Liver (tissue), 9 donors: ENCODE measurements around the gene ZNF227. TPM values are rescaled to one million over a fixed set of nuclear protein-coding genes. Genes with fewer than 3 reads are reported as not detected.

Experiments
- DNase-seq: peaks from one replicate; pipeline ENCODE4 v3.0.0-alpha.2; 2017; ENCODE audit warnings: low spot score
- H3K27ac ChIP-seq, 2 donors: one replicate each; pipeline ENCODE4 v1.7.0; 2013; ENCODE audit warnings: inconsistent platforms in 2 of 2, low read length in 2 of 2, control low read depth in 1 of 2, low read depth in 1 of 2, mild to moderate bottlenecking in 1 of 2
- H3K27me3 ChIP-seq, 4 donors: one replicate each; pipeline versions ENCODE4 v1.6.1 to v1.7.0; 2013; ENCODE audit warnings: low read length in 3 of 4, inconsistent platforms in 1 of 4, mild to moderate bottlenecking in 1 of 4, moderate library complexity in 1 of 4; ENCODE audit not compliant: control insufficient read depth in 4 of 4, insufficient read depth in 4 of 4
- H3K36me3 ChIP-seq, 4 donors: one replicate each; pipeline versions ENCODE4 v1.6.1 to v1.7.0; 2013; ENCODE audit warnings: low read length in 3 of 4, mild to moderate bottlenecking in 3 of 4, low read depth in 1 of 4, moderate library complexity in 1 of 4; ENCODE audit not compliant: control insufficient read depth in 4 of 4, insufficient read depth in 3 of 4
- H3K4me1 ChIP-seq, 4 donors: one replicate each; pipeline versions ENCODE4 v1.6.1 to v1.7.0; 2013; ENCODE audit warnings: low read length in 3 of 4, mild to moderate bottlenecking in 3 of 4, moderate library complexity in 1 of 4; ENCODE audit not compliant: control insufficient read depth in 4 of 4, insufficient read depth in 4 of 4
- H3K4me3 ChIP-seq, 3 donors: one replicate each; pipeline versions ENCODE4 v1.6.1 to v1.7.0; 2013; ENCODE audit warnings: low read length in 3 of 3, control low read depth in 1 of 3, low read depth in 1 of 3, mild to moderate bottlenecking in 1 of 3
- H3K9ac ChIP-seq, 2 donors: one replicate each; pipeline ENCODE4 v1.7.0; 2013; ENCODE audit warnings: low read length in 2 of 2, mild to moderate bottlenecking in 2 of 2, moderate library complexity in 2 of 2, control low read depth in 1 of 2, low read depth in 1 of 2
- H3K9me3 ChIP-seq, 4 donors: one replicate each; pipeline versions ENCODE4 v1.6.1 to v1.7.0; 2013; ENCODE audit warnings: low read length in 3 of 4; ENCODE audit not compliant: control insufficient read depth in 4 of 4
- EGR1 ChIP-seq, 2 donors: IDR thresholded peaks; 2 replicates each; pipeline ENCODE4 v1.6.1; 2016 to 2018; ENCODE audit warnings: antibody characterized with exemption in 2 of 2, low read depth in 2 of 2
- FOXA1 ChIP-seq: IDR thresholded peaks from 2 replicates; pipeline ENCODE4 v1.6.1; 2016; ENCODE audit warnings: antibody characterized with exemption
- FOXA2 ChIP-seq: IDR thresholded peaks from 2 replicates; pipeline ENCODE4 v1.6.1; 2016; ENCODE audit warnings: antibody characterized with exemption
- GABPA ChIP-seq, 2 donors: IDR thresholded peaks in 1 of 2; conservative IDR thresholded peaks in 1 of 2; 2 replicates each; pipeline ENCODE4 v1.6.1; 2016; ENCODE audit warnings: antibody characterized with exemption in 2 of 2, mild to moderate bottlenecking in 1 of 2, moderate library complexity in 1 of 2
- HNF4A ChIP-seq, 2 donors: conservative IDR thresholded peaks; 2 replicates each; pipeline ENCODE4 v1.6.1; 2016; ENCODE audit warnings: antibody characterized with exemption in 2 of 2, mild to moderate bottlenecking in 2 of 2
- HNF4G ChIP-seq: IDR thresholded peaks from 2 replicates; pipeline ENCODE4 v1.6.1; 2016; ENCODE audit warnings: antibody characterized with exemption
- JUND ChIP-seq, 2 donors: IDR thresholded peaks; 2 replicates each; pipeline ENCODE4 v1.6.1; 2016; ENCODE audit warnings: antibody characterized with exemption in 2 of 2
- NR2F2 ChIP-seq: IDR thresholded peaks from 2 replicates; pipeline ENCODE4 v1.6.1; 2016; ENCODE audit warnings: antibody characterized with exemption
- RAD21 ChIP-seq, 2 donors: IDR thresholded peaks; 2 replicates each; pipeline ENCODE4 v1.6.1; 2016; ENCODE audit warnings: antibody characterized with exemption in 2 of 2, mild to moderate bottlenecking in 2 of 2
- RXRA ChIP-seq, 2 donors: IDR thresholded peaks; 2 replicates each; pipeline ENCODE4 v1.6.1; 2017 to 2018; ENCODE audit warnings: antibody characterized with exemption in 2 of 2, mild to moderate bottlenecking in 1 of 2
- SP1 ChIP-seq: IDR thresholded peaks from 2 replicates; pipeline ENCODE4 v1.6.1; 2018; ENCODE audit warnings: antibody characterized with exemption, mild to moderate bottlenecking
- TAF1 ChIP-seq: conservative IDR thresholded peaks from 2 replicates; pipeline ENCODE4 v1.6.1; 2016; ENCODE audit warnings: antibody characterized with exemption, mild to moderate bottlenecking
- YY1 ChIP-seq: IDR thresholded peaks from 2 replicates; pipeline ENCODE4 v1.6.1; 2016; ENCODE audit warnings: antibody characterized with exemption, mild to moderate bottlenecking
- WGBS: extraction: QIAGEN DNeasy Blood & Tissue Kit; methylation state at CpG from one replicate; pipeline ENCODE4 v1.1.7; 2013; 5-methylcytosine and 5-hydroxymethylcytosine counted together
- polyA plus RNA-seq, 2 donors: library from polyadenylated mRNA; stranded (reverse) in 1 of 2; unstranded in 1 of 2; fragments of 200-250 nt in 1 of 2; fragments of >200 nt in 1 of 2; fragmentation: Nextera tagmentation in 1 of 2; extraction: Ambion mirVana in 1 of 2; gene quantifications; one replicate each; pipeline versions ENCODE4 v1.2.1 to v1.2.3, GENCODE V29; 2013 to 2015
- total RNA-seq, 2 donors: library from RNA; depleted of rRNA; stranded (reverse); fragments of >200 nt; gene quantifications; one replicate each; pipeline ENCODE4 v1.2.3, GENCODE V29; 2014
- TF ChIP-seq, protein P1 (sequence below): IDR thresholded peaks from 2 replicates; pipeline ENCODE4 v1.6.1; 2016; ENCODE audit warnings: antibody characterized with exemption
- TF ChIP-seq, protein P2 (sequence below): IDR thresholded peaks from 2 replicates; pipeline ENCODE4 v1.6.1; 2016; ENCODE audit warnings: antibody characterized with exemption
- TF ChIP-seq, protein P3 (sequence below): IDR thresholded peaks from 2 replicates; pipeline ENCODE4 v1.6.1; 2016; ENCODE audit warnings: antibody characterized with exemption, mild to moderate bottlenecking
- TF ChIP-seq, protein P4 (sequence below): fragments of 150-350 bp; IDR thresholded peaks from 2 replicates; pipeline ENCODE4 v1.5.1; 2017; ENCODE audit warnings: improper control_type of control experiment, low read depth, low read length; ENCODE audit not compliant: missing input control
- TF ChIP-seq, protein P5 (sequence below): IDR thresholded peaks from 2 replicates; pipeline ENCODE4 v1.6.1; 2016; ENCODE audit warnings: antibody characterized with exemption
- donor health status: healthy.
- donor health status: healthy.
- donor health status: healthy.
- donor health status: healthy.
- donor health status: healthy.

ZNF227 gene
- total and polyA plus RNA-seq, 4 donors: 3.3 to 10.9 (median 6.1) TPM

DNA sequence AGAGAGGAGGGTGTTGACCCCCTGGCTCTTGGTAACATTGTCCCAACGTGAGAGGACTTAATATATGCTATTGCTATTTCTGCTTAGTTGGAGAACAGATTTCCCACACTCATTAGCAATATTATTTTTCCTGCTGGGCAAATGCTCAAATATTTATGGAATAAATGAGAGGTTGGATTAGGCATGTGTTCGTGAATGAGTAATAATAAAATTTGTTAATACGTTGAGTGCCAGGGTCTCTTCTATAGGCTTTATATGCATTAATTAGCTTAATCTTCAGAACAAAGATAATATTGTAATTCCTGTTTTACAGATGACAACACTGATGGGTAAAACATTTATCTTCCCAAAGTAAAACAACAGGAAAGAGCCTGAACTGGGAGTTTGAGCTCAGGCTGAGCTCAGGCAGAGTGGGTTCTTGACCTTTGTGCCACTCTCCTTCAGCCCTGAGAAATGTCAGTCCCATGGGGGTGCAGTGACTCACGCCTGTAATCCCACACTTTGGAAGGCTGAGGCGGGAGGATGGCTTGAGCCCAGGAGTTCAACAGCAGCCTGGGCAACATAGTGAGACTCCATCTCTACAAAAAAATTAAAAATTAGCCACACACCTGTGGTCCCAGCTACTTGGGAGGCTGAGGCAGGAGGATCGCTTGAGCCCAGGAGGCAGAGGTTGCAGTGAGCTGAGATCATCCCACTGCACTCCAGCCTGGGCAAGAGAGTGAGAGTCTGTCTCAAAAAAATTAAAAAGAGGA lies 48.5 kb downstream of the ZNF227 start:
- peaks cover 24 to 67% (median 34%) of the 10 kb centered on the region in 4 donors for H3K9me3 ChIP-seq
- TF ChIP-seq FOXA1: no peak
- TF ChIP-seq, protein P1, sequence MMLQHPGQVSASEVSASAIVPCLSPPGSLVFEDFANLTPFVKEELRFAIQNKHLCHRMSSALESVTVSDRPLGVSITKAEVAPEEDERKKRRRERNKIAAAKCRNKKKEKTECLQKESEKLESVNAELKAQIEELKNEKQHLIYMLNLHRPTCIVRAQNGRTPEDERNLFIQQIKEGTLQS: no peak
- TF ChIP-seq, protein P2, sequence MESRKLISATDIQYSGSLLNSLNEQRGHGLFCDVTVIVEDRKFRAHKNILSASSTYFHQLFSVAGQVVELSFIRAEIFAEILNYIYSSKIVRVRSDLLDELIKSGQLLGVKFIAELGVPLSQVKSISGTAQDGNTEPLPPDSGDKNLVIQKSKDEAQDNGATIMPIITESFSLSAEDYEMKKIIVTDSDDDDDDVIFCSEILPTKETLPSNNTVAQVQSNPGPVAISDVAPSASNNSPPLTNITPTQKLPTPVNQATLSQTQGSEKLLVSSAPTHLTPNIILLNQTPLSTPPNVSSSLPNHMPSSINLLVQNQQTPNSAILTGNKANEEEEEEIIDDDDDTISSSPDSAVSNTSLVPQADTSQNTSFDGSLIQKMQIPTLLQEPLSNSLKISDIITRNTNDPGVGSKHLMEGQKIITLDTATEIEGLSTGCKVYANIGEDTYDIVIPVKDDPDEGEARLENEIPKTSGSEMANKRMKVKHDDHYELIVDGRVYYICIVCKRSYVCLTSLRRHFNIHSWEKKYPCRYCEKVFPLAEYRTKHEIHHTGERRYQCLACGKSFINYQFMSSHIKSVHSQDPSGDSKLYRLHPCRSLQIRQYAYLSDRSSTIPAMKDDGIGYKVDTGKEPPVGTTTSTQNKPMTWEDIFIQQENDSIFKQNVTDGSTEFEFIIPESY: no peak
- TF ChIP-seq RAD21 (IDR thresholded peaks at IDR 0.05): no peak
- no peak for TF ChIP-seq TAF1
- TF ChIP-seq NR2F2: no peak
- no peak for TF ChIP-seq YY1
- TF ChIP-seq, protein P3, sequence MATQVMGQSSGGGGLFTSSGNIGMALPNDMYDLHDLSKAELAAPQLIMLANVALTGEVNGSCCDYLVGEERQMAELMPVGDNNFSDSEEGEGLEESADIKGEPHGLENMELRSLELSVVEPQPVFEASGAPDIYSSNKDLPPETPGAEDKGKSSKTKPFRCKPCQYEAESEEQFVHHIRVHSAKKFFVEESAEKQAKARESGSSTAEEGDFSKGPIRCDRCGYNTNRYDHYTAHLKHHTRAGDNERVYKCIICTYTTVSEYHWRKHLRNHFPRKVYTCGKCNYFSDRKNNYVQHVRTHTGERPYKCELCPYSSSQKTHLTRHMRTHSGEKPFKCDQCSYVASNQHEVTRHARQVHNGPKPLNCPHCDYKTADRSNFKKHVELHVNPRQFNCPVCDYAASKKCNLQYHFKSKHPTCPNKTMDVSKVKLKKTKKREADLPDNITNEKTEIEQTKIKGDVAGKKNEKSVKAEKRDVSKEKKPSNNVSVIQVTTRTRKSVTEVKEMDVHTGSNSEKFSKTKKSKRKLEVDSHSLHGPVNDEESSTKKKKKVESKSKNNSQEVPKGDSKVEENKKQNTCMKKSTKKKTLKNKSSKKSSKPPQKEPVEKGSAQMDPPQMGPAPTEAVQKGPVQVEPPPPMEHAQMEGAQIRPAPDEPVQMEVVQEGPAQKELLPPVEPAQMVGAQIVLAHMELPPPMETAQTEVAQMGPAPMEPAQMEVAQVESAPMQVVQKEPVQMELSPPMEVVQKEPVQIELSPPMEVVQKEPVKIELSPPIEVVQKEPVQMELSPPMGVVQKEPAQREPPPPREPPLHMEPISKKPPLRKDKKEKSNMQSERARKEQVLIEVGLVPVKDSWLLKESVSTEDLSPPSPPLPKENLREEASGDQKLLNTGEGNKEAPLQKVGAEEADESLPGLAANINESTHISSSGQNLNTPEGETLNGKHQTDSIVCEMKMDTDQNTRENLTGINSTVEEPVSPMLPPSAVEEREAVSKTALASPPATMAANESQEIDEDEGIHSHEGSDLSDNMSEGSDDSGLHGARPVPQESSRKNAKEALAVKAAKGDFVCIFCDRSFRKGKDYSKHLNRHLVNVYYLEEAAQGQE: no peak
- no peak for TF ChIP-seq SP1
- TF ChIP-seq, protein P4, sequence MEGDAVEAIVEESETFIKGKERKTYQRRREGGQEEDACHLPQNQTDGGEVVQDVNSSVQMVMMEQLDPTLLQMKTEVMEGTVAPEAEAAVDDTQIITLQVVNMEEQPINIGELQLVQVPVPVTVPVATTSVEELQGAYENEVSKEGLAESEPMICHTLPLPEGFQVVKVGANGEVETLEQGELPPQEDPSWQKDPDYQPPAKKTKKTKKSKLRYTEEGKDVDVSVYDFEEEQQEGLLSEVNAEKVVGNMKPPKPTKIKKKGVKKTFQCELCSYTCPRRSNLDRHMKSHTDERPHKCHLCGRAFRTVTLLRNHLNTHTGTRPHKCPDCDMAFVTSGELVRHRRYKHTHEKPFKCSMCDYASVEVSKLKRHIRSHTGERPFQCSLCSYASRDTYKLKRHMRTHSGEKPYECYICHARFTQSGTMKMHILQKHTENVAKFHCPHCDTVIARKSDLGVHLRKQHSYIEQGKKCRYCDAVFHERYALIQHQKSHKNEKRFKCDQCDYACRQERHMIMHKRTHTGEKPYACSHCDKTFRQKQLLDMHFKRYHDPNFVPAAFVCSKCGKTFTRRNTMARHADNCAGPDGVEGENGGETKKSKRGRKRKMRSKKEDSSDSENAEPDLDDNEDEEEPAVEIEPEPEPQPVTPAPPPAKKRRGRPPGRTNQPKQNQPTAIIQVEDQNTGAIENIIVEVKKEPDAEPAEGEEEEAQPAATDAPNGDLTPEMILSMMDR: no peak
- TF ChIP-seq FOXA2: no peak
- no peak for TF ChIP-seq GABPA (IDR thresholded peaks at IDR 0.05 in 1 of 2, conservative IDR thresholded peaks at IDR 0.05 in 1 of 2)
- no peak for TF ChIP-seq JUND (IDR thresholded peaks at IDR 0.05)
- TF ChIP-seq EGR1 (IDR thresholded peaks at IDR 0.05; ENCODE audit: low read depth in 2 of 2): no peak
- no peak for TF ChIP-seq HNF4G
- TF ChIP-seq, protein P5, sequence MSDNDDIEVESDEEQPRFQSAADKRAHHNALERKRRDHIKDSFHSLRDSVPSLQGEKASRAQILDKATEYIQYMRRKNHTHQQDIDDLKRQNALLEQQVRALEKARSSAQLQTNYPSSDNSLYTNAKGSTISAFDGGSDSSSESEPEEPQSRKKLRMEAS: no peak
- TF ChIP-seq RXRA (IDR thresholded peaks at IDR 0.05): no peak
- TF ChIP-seq HNF4A (conservative IDR thresholded peaks at IDR 0.05): no peak
- H3K27ac ChIP-seq: no peak overlapping the region
- peak overlapping the region in 2 of 3 donors; percentile 44 to 54 for H3K4me3 ChIP-seq
- WGBS: 77% methylated on average over 6 of the region's 6 CpGs
- no peak overlapping the region for H3K9ac ChIP-seq
- no peak for DNase-seq
- H3K27me3 ChIP-seq: no peaks in the 10 kb centered on the region
- H3K4me1 ChIP-seq: no peaks in the 10 kb centered on the region
- H3K36me3 ChIP-seq: peaks cover 0 to 5% (median under 1%) of the 10 kb centered on the region in 4 donors
